UCSD-AML1 (cell line): ENCODE data around the gene KCND2.
A peak's percentile ranks its signal among the peaks of the same experiment; 100 is the strongest.
"Not testable (repeated sequence)": the region's sequence is repeated elsewhere in the genome, so short reads cannot be mapped to it uniquely, and the experiment has no call there.

Experiments used
- DNase-seq: peaks from one replicate; lab custom pipeline; 2025; ENCODE audit not compliant: unreplicated experiment; lab: John Stamatoyannopoulos, UW

The KCND2 gene

GRCh38 chr7:120735791-120736190 lies 462.8 kb downstream of the KCND2 start:
- no peak for DNase-seq

- no peak for DNase-seq
These were observed 465.8 kb downstream of the KCND2 start for GRCh38 chr7:120738816-120739215.

- DNase-seq: no peak
These were observed 467.4 kb downstream of the KCND2 start for GRCh38 chr7:120740348-120740747.

GRCh38 chr7:120741371-120742042 lies 468.5 kb downstream of the KCND2 start:
- no peak for DNase-seq

DNA sequence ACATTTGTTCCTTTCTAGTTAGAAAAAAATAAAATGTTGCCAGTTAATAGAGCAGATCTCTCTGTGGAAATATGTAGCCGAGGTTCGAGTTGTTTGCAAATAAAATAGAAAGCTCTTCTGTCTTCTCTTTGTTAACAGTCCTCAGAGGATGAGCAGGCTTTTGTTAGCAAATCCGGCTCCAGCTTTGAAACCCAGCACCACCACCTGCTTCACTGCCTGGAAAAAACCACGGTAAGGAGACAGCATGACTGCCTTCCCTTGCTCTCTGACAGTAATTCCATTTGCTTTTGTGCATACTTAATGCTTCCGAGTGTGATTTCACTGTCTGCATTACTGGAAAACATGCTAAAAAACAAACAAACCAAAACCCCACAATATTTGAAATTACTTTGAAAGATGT lies 469.4 kb downstream of the KCND2 start:
- no peak for DNase-seq

- DNase-seq: no peak
These were observed 470.2 kb downstream of the KCND2 start for GRCh38 chr7:120743128-120743527.

DNA sequence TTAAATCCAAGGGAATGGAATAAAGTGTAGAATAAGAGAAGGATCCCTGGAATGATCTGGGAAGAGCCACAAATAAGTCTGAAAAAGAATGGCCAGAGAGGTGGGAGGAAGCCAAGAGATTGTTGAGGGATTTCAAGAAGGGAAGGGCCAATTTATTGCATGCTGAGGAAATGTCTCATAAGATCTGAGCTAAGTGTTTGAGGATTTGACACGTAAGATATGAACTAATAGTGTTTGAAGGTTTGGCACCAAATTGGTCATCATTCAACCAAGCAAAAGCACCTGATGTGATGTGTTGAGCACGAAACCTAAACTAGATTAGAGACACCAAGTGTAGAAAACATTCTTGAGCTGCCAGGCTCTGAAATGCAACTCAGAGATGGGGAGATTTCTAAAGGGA lies 487.1 kb downstream of the KCND2 start:
- no peak for DNase-seq

DNA sequence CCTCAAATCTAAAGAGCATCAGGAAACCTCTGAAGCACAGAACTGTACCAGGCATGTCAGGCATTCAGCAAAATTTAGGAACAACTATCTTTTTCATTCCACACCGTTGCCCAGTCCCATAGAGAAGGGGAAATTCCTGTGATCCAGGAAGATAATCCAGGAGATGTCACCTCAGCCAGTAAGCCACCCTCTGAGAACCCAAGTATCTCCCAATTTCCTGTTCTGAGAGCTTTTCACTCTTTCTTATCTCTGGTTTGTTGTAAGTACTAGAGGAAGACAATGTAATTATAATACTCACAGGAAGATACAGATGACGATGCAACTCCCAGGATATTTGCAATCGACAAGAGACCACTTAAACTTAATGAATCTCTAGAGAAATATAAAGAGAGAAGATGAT lies 487.9 kb downstream of the KCND2 start:
- no peak for DNase-seq

GRCh38 chr7:120770206-120770605 lies 497.2 kb downstream of the KCND2 start:
- no peak for DNase-seq

DNA sequence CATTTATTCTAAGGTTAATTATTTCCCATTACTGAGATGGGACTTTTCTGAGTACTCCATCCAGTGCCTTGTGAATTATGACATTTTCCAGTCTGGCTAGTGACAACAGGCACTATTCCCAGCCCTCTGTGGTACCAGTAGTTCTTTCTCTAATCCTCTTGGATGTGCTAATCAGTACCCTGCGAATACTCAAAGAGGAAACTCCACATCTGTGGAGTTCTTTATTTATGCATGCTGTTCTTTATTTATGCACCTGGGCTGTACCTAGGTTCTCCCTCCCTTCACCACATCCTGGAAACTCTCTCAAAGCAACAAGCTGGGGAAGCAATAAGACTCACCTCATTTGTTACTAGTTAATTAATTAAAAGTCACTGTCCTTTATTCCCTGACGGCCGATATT lies 501.5 kb downstream of the KCND2 start:
- no peak for DNase-seq

- no peak for DNase-seq
These were observed 502.8 kb downstream of the KCND2 start for GRCh38 chr7:120775755-120776154.

- DNase-seq: not testable (repeated sequence)
These were observed 506.1 kb downstream of the KCND2 start for GRCh38 chr7:120779078-120779477.

DNA sequence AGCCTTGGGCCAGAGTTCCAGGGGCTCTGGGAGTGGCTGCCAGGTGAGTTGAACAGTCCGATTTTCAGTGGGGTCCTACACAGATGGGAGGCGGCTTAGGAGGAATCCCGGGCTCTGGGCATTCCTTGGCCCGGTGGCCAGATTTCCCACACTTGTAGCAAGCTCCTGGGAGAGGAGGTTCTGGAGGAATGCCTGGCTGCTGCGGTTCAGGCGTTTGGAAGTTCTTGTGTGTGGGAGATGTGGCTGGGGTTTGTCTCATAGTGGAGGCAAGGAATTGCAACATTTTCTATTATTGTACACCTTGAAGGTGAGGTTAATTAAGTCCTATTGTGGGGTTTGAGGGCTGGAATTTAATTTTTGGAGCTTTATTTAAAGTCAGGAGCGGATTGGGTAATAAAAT lies 507.5 kb downstream of the KCND2 start:
- not testable (repeated sequence) for DNase-seq

GRCh38 chr7:120780938-120781337 lies 508.0 kb downstream of the KCND2 start:
- DNase-seq: no peak

DNA sequence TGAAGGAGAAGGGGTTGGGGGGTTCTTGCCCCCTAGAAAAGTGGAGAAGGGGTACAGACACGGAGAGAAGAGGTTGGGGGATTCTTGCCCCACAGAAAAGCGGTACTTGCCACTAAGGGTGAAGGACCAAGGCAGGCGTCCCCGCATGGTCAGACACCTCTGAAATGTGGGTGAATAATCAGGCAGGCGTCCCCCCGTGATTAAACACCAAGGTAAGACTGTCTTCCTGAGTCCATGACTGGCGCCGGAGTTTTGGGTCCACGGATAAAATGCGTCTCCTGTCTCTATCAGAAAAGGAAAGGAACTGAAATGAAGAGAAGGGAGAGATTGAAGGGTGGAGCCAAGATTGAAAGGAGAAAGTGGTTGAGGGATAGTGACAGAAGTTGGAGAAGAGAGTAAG lies 508.9 kb downstream of the KCND2 start:
- DNase-seq: not testable (repeated sequence)

DNA sequence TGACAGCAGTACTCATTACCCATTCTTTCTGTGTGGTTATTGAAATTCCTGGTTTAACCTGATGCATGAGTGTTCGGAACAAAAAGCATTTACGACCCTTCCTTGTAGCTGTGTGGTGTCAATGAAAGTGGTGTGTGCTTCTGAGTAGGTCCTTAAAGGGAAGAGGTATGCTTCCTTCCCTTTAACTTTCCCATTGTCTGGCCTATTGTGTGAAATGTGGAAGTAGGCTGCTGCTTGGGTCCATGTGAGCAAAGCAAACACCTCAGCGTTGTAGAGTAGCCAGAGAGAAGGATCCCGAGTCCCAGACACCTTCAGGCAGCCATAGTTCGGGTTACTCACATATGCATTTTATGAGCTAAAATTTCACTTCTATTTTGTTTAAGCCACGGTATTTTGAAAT lies 510.3 kb downstream of the KCND2 start:
- no peak for DNase-seq

DNA sequence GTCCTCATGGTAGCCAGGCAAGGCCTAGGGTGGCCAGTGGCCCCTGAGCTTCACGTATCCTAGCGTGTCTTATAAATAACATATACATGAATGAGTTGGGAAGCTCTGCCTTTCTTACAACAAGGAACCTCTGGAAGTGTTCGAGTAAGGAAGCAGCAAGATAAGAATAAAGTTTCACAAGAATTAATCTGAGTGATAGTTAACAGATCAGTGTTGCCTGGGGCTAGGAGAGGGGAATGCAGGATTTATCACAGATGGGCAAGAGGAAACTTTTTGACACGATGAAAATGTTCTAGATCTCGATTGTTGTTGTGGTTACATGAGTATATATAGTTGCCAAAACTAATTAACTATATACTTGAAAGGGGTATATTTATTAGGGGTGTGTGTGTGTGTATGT lies 510.7 kb downstream of the KCND2 start:
- DNase-seq: no peak

DNA sequence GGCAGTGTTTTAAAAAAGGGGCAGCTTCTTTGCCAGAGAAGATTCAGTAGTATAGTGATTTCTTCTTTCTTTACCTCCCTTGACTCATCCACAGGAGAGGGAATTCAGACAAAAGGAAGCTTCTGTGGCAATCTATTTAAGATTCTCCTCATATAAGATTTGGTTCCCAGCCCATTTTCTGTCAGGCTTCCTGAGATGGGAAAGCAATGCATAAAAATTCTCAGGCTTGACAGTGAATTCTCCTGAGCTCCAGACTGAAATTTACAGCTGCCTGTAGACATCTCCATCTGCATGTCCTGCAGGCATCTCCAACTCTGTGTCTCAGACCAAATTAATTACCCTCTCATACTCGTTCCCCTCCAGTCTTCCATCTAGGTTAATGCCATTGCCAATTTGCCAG lies 512.1 kb downstream of the KCND2 start:
- no peak for DNase-seq

DNA sequence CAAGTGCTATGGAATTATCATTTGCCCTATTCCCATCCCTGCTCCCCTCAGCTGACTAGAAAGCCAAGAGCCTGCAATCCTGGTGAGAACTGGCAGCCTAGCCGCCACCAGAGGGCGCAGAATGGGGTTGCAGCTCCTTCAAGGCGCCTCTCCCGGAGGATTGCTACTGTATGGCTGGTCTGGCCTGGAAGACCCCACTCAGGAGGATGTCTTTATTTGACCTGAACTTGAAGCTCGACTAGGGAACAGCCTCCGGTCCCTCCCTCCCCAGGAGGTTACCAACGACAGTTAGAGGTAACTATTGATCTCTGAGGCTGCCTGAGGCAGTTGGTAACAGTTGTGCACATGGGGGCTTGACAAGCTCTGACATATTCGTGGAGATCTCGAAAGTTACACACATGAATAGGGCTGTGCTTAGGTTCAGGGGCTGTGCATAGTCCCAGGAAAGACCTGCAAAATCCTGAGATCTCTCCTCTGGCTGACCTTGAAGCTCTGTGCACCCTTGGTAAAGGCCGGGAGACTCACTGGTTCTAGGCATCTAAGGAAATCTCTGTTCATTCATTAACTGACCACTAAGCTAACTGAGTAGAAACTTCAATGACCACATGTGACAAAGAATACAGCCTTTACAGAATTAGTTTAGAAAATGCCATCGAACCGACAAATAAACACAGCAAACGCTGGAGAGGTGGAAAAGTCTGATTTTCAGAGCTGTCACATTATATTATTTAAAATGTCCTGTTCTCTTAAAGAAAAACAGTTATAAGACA lies 519.3 kb downstream of the KCND2 start:
- peak; percentile 31 for DNase-seq

GRCh38 chr7:120792861-120793130 lies 519.8 kb downstream of the KCND2 start:
- DNase-seq: no peak

DNA sequence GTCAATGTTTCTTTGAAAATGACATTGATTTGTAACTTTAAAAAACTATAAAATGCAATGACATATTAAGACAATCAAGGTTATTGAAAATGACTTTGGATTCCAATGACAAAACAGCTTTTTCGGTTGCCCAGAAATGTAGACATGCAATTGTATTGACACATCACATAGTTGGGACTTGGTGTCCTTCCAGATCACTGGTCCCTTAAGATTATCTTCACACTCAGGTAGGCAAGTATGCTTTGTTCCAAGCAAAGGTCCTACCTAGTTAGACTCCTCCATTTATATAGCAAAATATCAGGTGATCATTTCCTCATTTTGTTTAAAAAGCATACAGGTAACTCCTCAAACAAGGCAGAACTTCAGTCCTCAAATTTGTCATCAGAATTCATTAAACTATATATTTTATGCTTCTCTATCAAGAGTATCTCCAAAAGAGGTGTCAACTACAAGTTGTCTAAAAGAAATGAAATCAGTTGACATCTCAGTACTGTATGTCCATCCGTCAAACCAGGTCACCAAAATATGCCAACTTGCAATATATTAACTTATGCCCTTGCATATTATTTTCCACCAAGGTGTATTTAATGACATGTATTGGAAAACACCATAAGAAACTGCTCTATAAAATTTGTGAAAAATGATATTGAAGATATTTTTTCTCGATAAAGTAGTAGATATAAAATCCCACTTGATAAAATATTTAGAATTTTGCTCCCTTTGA lies 520.4 kb downstream of the KCND2 start:
- no peak for DNase-seq

DNA sequence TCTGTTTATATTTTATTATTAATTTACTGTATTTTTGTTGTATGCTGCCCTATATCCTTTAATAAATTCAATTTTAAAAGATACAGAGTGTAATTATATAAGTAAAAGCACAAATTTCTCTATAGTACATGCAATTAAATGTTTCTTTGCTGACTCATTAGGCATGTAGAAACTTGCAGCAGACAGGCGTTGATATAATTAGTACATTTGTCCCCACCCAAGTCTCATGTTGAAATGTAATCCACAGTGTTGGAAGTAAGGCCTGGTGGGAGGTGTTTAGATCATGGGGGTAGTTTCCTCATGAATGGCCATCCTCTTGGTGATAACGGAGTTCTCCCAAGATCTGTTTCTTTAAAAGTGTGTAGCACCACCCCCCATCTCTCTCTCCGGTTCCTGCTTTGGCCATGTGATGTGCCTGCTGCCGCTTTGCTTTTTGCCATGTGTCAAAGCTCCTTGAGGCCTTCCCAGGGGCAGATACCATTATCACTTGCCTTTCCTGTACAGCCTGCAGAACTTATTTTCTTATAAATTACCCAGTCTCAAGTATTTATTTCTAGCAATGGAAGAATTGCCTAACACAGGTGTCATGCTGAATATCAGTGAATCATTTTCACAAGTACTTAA lies 521.2 kb downstream of the KCND2 start:
- DNase-seq: no peak
